Colonic mucosa (tissue), 4 donors: Measurements from ENCODE around the gene HSD17B12. TPM values are rescaled to one million over a fixed set of nuclear protein-coding genes. Genes with fewer than 3 reads are reported as not detected.

Experiments used
- DNase-seq: peaks from one replicate; pipeline ENCODE4 v3.0.0-alpha.2; 2020
- H3K27ac ChIP-seq: fragments of 200-600 bp; one replicate; pipeline ENCODE4 v1.8.0; 2021
- H3K27me3 ChIP-seq: fragments of 200-600 bp; one replicate; pipeline ENCODE4 v1.8.0; 2021
- H3K36me3 ChIP-seq: fragments of 200-600 bp; one replicate; pipeline ENCODE4 v1.8.0; 2021
- H3K4me1 ChIP-seq: fragments of 200-600 bp; one replicate; pipeline ENCODE4 v1.8.0; 2021; ENCODE audit warnings: mild to moderate bottlenecking
- H3K4me3 ChIP-seq: fragments of 200-600 bp; one replicate; pipeline ENCODE4 v1.8.0; 2021
- H3K9ac ChIP-seq, 2 donors: one replicate each; pipeline ENCODE4 v1.7.0; 2013; ENCODE audit warnings: control low read depth in 2 of 2, low read depth in 2 of 2, low read length in 2 of 2
- H3K9me3 ChIP-seq: fragments of 200-600 bp; one replicate; pipeline ENCODE4 v1.8.0; 2021
- intact Hi-C: fragments of 100-400 bp; cut with DNase I; formaldehyde crosslinking; loops from one replicate; pipeline ENCODE4 v1.14.1; 2022
- total RNA-seq, 2 donors: library from RNA; stranded (reverse); fragmentation: NEBNext Ultra II Directional in 1 of 2; extraction: Animal tissue kit (Norgen Biotek cat#: 25700) in 1 of 2; gene quantifications; one replicate each; pipeline ENCODE4 v1.2.1, GENCODE V29; 2021
- TF ChIP-seq, protein P1 (sequence below): fragments of 200-600 bp; IDR thresholded peaks from one replicate; pipeline ENCODE4 v1.8.0; 2022; ENCODE audit warnings: antibody characterized with exemption, mild to moderate bottlenecking
- donor health status: healthy.
- donor health status: DM: no; HTN: no; CAD: no.
- donor health status: DM: no; HTN: no; CAD: no.

HSD17B12 gene
- total RNA-seq, 2 donors from 2014 or later: 132 to 159 TPM

DNA sequence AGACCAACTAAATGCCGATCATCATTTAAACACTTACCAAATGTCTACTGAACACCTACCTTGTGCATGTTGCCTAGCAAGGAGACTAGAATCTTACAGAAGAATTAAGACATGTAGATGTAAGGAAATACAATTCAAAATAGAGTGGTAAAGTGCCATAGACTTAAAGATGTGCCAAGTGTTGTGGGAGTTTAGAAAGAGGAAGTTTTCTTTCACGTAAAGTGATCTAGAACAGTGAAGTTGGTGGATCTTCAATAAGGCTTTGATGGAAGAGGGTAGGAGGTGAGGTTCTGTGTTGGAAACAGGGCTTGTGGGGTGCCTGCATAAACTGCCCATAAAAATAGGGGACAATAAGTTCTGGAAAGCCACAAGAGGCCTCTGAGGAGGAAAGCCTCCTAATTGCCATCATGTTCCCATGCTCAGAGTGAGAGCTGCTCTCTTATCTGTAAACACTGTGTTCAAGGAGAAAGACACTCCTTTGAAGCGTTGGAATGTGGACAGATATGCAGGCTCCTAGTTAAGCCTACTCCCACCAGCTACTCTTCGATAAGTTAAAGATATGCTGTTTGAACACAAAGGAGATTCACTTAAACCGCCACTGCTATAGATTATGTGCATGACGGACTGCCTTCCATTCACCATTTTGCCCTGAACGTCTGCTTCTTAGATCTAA is 66.7 kb downstream of the HSD17B12 start:
- no peak overlapping the region for H3K9ac ChIP-seq
- no peak for DNase-seq
- TF ChIP-seq, protein P1, sequence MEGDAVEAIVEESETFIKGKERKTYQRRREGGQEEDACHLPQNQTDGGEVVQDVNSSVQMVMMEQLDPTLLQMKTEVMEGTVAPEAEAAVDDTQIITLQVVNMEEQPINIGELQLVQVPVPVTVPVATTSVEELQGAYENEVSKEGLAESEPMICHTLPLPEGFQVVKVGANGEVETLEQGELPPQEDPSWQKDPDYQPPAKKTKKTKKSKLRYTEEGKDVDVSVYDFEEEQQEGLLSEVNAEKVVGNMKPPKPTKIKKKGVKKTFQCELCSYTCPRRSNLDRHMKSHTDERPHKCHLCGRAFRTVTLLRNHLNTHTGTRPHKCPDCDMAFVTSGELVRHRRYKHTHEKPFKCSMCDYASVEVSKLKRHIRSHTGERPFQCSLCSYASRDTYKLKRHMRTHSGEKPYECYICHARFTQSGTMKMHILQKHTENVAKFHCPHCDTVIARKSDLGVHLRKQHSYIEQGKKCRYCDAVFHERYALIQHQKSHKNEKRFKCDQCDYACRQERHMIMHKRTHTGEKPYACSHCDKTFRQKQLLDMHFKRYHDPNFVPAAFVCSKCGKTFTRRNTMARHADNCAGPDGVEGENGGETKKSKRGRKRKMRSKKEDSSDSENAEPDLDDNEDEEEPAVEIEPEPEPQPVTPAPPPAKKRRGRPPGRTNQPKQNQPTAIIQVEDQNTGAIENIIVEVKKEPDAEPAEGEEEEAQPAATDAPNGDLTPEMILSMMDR: no peak
- H3K27me3 ChIP-seq: no peaks in the 10 kb centered on the region
- no peaks in the 10 kb centered on the region for H3K36me3 ChIP-seq
- H3K4me3 ChIP-seq: no peak overlapping the region
- H3K27ac ChIP-seq: no peak overlapping the region
- intact Hi-C loops: no loop called here
- H3K9me3 ChIP-seq: no peaks in the 10 kb centered on the region
- H3K4me1 ChIP-seq: no peaks in the 10 kb centered on the region

GRCh38 chr11:43748095-43748494 is 67.6 kb downstream of the HSD17B12 start:
- intact Hi-C loops: no loop called here
- Histone ChIP-seq H3K27ac (no peak overlapping the region), H3K9ac (no peak overlapping the region), H3K36me3 (no peaks in the 10 kb centered on the region), H3K9me3 (no peaks in the 10 kb centered on the region), H3K4me3 (no peak overlapping the region), H3K27me3 (no peaks in the 10 kb centered on the region), H3K4me1 (no peaks in the 10 kb centered on the region)
- TF ChIP-seq, protein P1: no peak
- DNase-seq: no peak

DNA sequence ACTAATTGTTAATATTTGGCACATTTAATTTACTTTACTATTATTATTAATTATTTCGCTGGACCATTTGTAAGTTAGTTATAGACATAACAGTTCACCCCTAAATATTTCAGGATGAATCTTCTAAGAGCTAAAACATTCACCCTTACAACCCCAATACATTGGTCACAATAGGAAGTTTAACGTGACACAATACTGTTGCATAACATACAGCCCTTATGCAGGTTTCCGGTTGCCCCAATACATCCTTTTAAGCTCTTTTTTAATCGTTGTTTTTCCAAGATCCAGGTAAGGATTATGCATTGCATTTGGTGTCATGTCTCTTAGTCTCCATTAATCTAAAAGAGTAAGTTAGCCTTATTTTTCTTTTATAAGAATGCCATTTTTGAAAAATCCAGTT is 71.2 kb downstream of the HSD17B12 start:
- intact Hi-C loops: no loop called here
- H3K4me1 ChIP-seq: no peaks in the 10 kb centered on the region
- TF ChIP-seq, protein P1: no peak

GRCh38 chr11:43756575-43756974 is 76.0 kb downstream of the HSD17B12 start:
- no peak overlapping the region for H3K9ac ChIP-seq
- DNase-seq: no peak
- H3K27me3 ChIP-seq: no peaks in the 10 kb centered on the region
- no peak overlapping the region for H3K27ac ChIP-seq
- H3K36me3 ChIP-seq: no peaks in the 10 kb centered on the region
- TF ChIP-seq, protein P1: no peak
- no peak overlapping the region for H3K4me3 ChIP-seq
- intact Hi-C loops: no loop called here
- H3K4me1 ChIP-seq: no peaks in the 10 kb centered on the region
- no peaks in the 10 kb centered on the region for H3K9me3 ChIP-seq

More for the DNA sequence above, 71.2 kb downstream of the HSD17B12 start:
- no peaks in the 10 kb centered on the region for H3K27me3 ChIP-seq
- H3K9me3 ChIP-seq: no peaks in the 10 kb centered on the region
- no peaks in the 10 kb centered on the region for H3K36me3 ChIP-seq
- H3K9ac ChIP-seq: no peak overlapping the region
- no peak overlapping the region for H3K27ac ChIP-seq
- DNase-seq: no peak
- no peak overlapping the region for H3K4me3 ChIP-seq

DNA sequence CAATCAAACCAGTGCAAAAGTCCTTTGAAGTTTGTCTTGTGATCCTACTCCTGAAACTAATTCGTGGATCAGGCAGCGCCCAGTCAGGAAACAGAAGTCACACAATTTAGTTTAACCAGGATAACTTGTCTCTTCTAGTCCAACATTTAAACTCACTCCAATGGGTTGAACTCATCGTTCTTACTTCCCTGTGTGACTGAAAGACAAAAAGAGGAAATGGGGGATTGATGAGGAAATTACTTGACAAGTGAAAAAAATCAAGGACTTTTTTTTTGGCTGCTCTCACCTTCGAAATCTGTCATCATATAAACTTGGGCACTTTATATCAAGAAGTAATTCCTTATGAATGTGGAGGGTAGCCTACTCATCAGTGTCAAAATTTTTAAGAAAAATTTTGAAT is 78.4 kb downstream of the HSD17B12 start:
- no peak overlapping the region for H3K9ac ChIP-seq
- no peaks in the 10 kb centered on the region for H3K9me3 ChIP-seq
- H3K36me3 ChIP-seq: no peaks in the 10 kb centered on the region
- no peak overlapping the region for H3K4me3 ChIP-seq
- intact Hi-C loops: no loop called here
- no peak for DNase-seq
- no peaks in the 10 kb centered on the region for H3K27me3 ChIP-seq
- H3K4me1 ChIP-seq: no peaks in the 10 kb centered on the region
- H3K27ac ChIP-seq: no peak overlapping the region
- TF ChIP-seq, protein P1: no peak
